Immature natural killer cell (primary cell): Measurements from ENCODE around the gene PVALEF. TPM values are rescaled to one million over a fixed set of nuclear protein-coding genes. Genes with fewer than 3 reads are reported as not detected.
A peak's percentile ranks its signal among the peaks of the same experiment; 100 is the strongest.

Source experiments
- DNase-seq, 3 donors: peaks; one replicate each; pipeline ENCODE4 v3.0.0; 2022; ENCODE audit warnings: mixed read lengths in 1 of 3
- H3K27ac Mint-ChIP-seq, 6 donors: one replicate each; pipeline ENCODE4 v1.8.0; 2020; ENCODE audit warnings: mixed read lengths in 6 of 6, mild to moderate bottlenecking in 5 of 6, inconsistent platforms in 4 of 6, moderate library complexity in 3 of 6
- H3K27me3 Mint-ChIP-seq, 3 donors: one replicate each; pipeline ENCODE4 v1.8.0; 2020 to 2021; ENCODE audit warnings: low read depth in 3 of 3, mild to moderate bottlenecking in 3 of 3, mixed read lengths in 3 of 3, moderate library complexity in 3 of 3, inconsistent platforms in 1 of 3
- H3K36me3 Mint-ChIP-seq, 3 donors: one replicate each; pipeline ENCODE4 v1.8.0; 2020; ENCODE audit warnings: mixed read lengths in 3 of 3, inconsistent platforms in 2 of 3, mild to moderate bottlenecking in 2 of 3
- H3K4me1 Mint-ChIP-seq, 2 donors: one replicate each; pipeline ENCODE4 v1.8.0; 2020; ENCODE audit warnings: inconsistent platforms in 2 of 2, mild to moderate bottlenecking in 2 of 2, mixed read lengths in 2 of 2, moderate library complexity in 1 of 2
- H3K4me3 Mint-ChIP-seq, 5 donors: one replicate each; pipeline ENCODE4 v1.8.0; 2020; ENCODE audit warnings: mild to moderate bottlenecking in 5 of 5, mixed read lengths in 5 of 5, inconsistent platforms in 3 of 5, moderate library complexity in 3 of 5
- H3K9me3 Mint-ChIP-seq, 6 donors: one replicate each; pipeline ENCODE4 v1.8.0; 2020; ENCODE audit warnings: mild to moderate bottlenecking in 6 of 6, mixed read lengths in 6 of 6, inconsistent platforms in 4 of 6, moderate library complexity in 3 of 6
- polyA plus RNA-seq, 3 donors: library from polyadenylated mRNA; unstranded; fragments of 300-500 nt; fragmentation: Illumina TruSeq; gene quantifications; one replicate each; pipeline ENCODE4 v1.2.3, GENCODE V29; 2021

Gene PVALEF
- polyA plus RNA-seq, 3 donors from 2014 or later: not detected

DNA sequence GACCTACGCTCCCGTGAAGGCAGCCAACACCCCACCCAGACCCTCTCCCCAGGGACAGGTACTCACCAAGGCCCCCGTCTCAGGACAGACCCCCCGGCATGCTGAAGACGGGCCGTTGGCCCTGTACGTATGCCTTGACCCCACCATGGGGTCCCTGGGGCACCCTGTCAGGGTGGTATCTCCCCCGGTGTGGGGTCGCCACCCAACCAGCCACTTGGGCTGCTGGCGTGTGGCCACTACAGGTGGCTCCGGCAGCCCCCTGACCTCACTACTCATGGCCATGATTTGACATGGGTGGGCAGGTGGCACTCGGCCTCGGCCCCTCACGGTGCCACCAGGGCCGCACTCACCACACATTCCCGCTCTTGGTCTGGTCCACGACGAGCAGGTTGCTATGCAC lies 40.9 kb upstream of the PVALEF start:
- no peak for DNase-seq
- no peaks in the 10 kb centered on the region for H3K9me3 Mint-ChIP-seq
- no peaks in the 10 kb centered on the region for H3K36me3 Mint-ChIP-seq
- H3K4me3 Mint-ChIP-seq: no peak overlapping the region
- H3K27ac Mint-ChIP-seq: peak overlapping the region in 1 of 6 donors; percentile 4
- H3K27me3 Mint-ChIP-seq: peaks cover 0 to 3% (median 0%) of the 10 kb centered on the region in 3 donors
- H3K4me1 Mint-ChIP-seq: peaks cover 0 to 1% of the 10 kb centered on the region in 2 donors

DNA sequence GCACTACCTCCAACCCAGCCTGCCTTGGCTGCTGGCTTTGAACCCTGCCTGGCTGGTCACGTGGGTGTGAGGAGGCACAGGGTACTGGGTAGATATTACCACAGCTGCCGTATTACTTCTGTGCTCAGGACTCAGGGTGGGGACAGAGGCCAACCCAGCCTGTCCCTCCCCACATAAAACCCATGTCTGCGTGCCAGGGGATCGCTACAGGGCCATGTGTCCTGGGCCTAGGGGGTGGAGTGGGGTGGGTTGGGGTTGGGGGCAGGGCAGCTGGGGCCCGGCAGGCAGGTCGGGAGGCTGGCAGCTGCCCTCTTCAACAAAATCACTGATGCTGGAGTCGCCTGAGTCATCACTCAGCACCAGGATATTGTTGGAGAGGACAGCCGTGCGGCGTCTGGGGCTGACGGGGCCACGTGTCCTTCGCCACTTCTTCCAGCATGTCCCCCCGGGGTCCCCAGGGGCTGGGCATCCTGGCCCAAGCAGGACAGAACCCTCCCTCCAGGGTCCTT lies 39.7 kb upstream of the PVALEF start:
- no peaks in the 10 kb centered on the region for H3K9me3 Mint-ChIP-seq
- H3K4me1 Mint-ChIP-seq: no peaks in the 10 kb centered on the region
- H3K27ac Mint-ChIP-seq: no peak overlapping the region
- H3K36me3 Mint-ChIP-seq: no peaks in the 10 kb centered on the region
- H3K4me3 Mint-ChIP-seq: no peak overlapping the region
- H3K27me3 Mint-ChIP-seq: no peaks in the 10 kb centered on the region
- DNase-seq: no peak

DNA sequence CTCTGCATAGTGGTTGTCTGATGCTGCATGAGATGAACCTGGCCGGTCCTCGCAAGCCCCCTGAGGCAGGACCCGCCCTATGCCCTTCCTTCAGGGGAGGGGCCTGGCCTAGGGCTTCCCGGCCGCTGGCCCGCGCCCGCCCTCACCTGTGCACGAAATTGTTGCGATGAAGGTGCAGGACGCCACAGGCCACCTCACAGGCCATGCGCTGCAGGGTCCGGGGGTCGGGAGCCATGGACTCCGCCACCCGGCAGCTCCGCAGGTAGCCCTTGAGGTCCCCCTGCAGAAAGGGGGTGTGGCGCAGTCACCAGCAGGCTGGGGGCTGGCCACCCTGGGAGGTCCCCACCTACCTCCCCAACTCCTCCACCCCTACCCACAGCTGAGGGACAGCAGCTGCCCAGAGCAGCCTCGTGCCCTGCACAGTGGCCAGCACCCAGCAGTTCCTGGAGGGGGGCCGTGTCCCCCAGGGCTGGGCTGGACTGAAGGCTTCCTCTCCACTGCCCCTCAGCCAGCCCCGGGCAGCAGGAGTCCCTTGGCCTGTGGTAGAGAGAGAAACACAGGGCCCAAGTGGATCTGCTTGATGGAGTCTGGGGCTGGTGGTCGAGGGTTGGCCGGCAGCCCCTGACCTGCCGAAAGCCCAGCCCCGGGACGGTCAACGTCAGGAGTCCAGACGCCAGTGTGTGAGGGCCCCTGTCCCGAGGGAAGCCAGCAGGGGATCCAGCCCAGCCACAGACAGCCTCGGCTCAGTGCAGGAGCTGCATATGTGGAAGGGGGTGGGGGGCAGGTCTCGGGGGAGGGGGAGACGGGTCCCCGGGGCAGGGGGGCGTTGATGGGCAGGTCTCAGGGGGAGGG lies 38.8 kb upstream of the PVALEF start:
- Mint-ChIP-seq H3K4me3 (no peak overlapping the region), H3K36me3 (no peaks in the 10 kb centered on the region), H3K27me3 (no peaks in the 10 kb centered on the region), H3K4me1 (no peaks in the 10 kb centered on the region), H3K9me3 (no peaks in the 10 kb centered on the region), H3K27ac (no peak overlapping the region)
- no peak for DNase-seq

DNA sequence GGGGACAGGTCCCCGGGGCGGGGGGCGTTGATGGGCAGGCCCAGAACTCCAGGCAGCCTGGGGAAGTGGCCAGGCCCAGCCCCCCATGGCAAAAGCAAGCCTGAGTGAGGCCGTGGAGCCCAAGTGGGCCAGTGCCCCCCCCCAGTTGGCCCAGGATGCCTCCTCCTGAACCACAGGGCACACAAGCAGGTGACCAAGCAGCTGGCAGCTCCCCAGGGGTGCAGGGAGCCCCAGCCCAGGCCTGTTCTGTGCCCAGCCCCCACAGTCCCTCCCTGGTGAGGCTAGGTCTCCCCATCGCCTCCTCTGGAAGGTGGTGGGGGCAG lies 38.2 kb upstream of the PVALEF start:
- Mint-ChIP-seq H3K4me3 (no peak overlapping the region), H3K9me3 (no peaks in the 10 kb centered on the region), H3K27ac (no peak overlapping the region), H3K27me3 (no peaks in the 10 kb centered on the region), H3K36me3 (no peaks in the 10 kb centered on the region), H3K4me1 (no peaks in the 10 kb centered on the region)
- no peak for DNase-seq

DNA sequence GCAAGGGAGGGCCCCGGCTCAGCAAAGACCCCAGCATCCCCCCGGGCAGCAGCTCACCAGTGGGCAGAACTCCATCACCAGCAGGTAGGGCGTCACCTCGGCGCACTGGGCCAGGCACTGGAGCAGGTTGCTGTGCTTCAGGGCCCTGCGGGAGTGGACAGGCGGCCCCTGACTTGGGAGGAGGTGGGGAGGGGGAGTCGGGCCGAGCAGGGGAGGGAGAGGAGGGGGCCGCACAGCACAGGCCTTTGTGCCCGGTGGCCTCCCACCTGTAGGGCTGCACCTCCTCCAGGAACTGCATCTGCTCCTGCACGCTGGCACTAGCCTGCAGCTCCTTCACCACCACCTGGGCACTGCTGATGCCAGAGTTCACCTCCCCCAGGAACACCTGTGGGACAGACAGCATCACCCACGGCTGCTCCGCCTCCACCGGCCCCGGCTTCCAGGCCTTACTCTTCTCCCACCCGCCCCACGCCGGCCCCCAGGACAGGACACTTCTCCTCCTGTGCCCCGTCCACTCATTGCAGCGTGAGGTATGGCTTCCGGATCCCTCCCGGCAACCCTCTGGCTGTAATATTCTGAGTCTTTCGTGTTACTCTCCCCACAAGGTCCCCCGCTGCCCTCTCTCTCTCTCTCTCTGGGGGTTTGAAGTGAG lies 37.7 kb upstream of the PVALEF start:
- Mint-ChIP-seq H3K27ac (no peak overlapping the region), H3K27me3 (no peaks in the 10 kb centered on the region), H3K4me1 (no peaks in the 10 kb centered on the region), H3K36me3 (no peaks in the 10 kb centered on the region), H3K9me3 (no peaks in the 10 kb centered on the region), H3K4me3 (no peak overlapping the region)
- DNase-seq: no peak

DNA sequence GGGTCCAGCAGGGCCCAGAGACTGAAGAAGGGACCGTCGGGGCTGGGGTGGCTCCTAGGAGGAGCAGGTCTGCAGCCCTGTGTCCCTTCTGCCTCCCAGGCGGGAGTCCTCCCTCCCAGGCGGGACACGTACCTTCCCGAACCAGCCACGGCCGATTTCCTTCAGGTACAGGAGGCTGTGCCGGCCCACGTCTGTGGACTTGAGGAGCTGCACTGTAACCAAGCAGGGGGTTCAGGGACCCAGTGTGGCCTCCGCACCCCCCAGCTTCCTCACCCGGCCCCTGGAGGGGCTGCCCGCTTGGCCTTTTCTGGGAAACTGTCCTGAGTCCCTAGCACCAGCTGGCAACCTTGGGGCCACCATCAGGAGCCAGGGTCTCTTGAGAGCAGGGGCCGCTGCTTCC lies 37.0 kb upstream of the PVALEF start:
- no peak for DNase-seq
- H3K4me1 Mint-ChIP-seq: no peaks in the 10 kb centered on the region
- no peak overlapping the region for H3K27ac Mint-ChIP-seq
- no peak overlapping the region for H3K4me3 Mint-ChIP-seq
- H3K9me3 Mint-ChIP-seq: no peaks in the 10 kb centered on the region
- H3K36me3 Mint-ChIP-seq: no peaks in the 10 kb centered on the region
- no peaks in the 10 kb centered on the region for H3K27me3 Mint-ChIP-seq

DNA sequence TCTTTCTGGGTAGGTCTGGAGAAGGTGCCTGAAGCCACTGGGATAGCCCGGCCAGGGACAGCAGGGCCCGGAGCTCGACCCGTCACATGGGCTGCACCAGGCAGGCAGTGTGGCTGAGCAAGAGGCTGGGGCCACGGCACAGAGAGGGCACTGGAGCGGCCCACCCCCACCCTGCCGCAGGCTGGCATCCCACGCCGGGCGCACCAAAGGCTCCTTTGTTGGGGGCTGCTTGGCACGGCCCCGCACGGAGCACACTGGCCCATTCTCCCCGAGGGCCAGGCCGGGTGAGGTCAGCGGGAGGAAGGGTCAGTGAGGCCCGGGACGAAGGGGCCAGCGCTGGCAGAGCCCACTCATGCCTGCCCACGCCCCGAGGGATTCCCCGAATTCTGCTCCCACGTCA lies 36.5 kb upstream of the PVALEF start:
- no peaks in the 10 kb centered on the region for H3K9me3 Mint-ChIP-seq
- no peaks in the 10 kb centered on the region for H3K27me3 Mint-ChIP-seq
- no peaks in the 10 kb centered on the region for H3K36me3 Mint-ChIP-seq

DNA sequence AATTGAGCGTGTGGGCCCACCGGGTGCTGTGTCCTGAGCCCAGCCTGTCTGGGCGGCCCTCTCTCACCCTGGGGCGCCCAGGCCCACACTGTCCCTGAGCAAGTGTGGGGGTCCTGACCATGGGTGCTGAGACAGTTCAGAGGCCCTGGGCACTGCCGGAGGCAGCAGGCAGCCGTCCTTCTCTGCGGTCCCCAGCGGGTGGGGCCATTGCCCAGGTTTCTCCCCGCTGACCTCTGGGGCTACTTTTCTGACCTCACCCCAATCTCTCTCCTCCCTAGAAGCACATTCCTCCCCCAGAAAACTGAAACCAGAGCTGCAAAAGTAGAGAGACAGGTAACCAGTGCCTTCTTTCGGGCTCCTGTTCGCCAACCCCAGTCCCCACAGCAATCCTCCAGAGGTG lies 36.0 kb upstream of the PVALEF start:
- no peaks in the 10 kb centered on the region for H3K36me3 Mint-ChIP-seq
- H3K4me3 Mint-ChIP-seq: no peak overlapping the region
- no peak for DNase-seq
- H3K27ac Mint-ChIP-seq: peak overlapping the region in 1 of 6 donors; percentile 40
- H3K27me3 Mint-ChIP-seq: no peaks in the 10 kb centered on the region
- no peaks in the 10 kb centered on the region for H3K4me1 Mint-ChIP-seq
- H3K9me3 Mint-ChIP-seq: no peaks in the 10 kb centered on the region

More for the DNA sequence above, 36.5 kb upstream of the PVALEF start:
- Mint-ChIP-seq H3K27ac (no peak overlapping the region), H3K4me3 (no peak overlapping the region), H3K4me1 (no peaks in the 10 kb centered on the region)
- no peak for DNase-seq

DNA sequence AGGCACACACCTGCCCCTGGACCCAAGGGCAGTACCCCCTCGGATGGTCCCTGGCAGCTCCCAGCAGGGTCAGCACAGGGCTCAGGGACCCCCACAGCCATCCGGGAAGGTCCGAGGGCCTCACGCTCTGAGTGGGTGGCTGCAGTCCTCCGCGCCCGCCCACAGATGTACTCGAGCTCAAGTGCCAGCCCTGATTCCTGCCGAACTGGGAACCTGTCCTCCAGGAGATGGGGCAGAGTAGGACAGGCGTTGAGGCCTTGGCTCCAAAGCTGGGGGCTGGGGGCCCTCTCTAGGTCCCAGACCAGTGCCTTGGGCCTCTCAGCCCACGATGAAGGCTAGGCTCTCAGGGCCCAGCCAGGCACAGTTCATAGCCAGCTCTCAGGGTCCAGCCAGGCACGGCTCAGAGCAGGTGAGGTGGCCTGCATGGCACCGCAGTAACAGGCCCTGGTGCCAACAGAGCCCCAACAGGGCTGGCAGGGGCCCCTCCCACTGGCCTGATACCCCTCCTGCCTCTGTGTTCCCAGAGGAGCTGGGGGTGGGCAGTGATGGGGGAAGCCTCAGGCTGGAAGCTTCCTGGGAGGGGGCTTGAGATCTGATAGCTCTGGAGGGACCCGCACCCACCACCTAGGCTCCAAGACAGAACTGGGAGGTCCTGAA lies 35.5 kb upstream of the PVALEF start:
- no peaks in the 10 kb centered on the region for H3K9me3 Mint-ChIP-seq
- H3K27me3 Mint-ChIP-seq: no peaks in the 10 kb centered on the region
- H3K4me1 Mint-ChIP-seq: no peaks in the 10 kb centered on the region
- no peak for DNase-seq
- no peaks in the 10 kb centered on the region for H3K36me3 Mint-ChIP-seq
- no peak overlapping the region for H3K4me3 Mint-ChIP-seq
- H3K27ac Mint-ChIP-seq: no peak overlapping the region

DNA sequence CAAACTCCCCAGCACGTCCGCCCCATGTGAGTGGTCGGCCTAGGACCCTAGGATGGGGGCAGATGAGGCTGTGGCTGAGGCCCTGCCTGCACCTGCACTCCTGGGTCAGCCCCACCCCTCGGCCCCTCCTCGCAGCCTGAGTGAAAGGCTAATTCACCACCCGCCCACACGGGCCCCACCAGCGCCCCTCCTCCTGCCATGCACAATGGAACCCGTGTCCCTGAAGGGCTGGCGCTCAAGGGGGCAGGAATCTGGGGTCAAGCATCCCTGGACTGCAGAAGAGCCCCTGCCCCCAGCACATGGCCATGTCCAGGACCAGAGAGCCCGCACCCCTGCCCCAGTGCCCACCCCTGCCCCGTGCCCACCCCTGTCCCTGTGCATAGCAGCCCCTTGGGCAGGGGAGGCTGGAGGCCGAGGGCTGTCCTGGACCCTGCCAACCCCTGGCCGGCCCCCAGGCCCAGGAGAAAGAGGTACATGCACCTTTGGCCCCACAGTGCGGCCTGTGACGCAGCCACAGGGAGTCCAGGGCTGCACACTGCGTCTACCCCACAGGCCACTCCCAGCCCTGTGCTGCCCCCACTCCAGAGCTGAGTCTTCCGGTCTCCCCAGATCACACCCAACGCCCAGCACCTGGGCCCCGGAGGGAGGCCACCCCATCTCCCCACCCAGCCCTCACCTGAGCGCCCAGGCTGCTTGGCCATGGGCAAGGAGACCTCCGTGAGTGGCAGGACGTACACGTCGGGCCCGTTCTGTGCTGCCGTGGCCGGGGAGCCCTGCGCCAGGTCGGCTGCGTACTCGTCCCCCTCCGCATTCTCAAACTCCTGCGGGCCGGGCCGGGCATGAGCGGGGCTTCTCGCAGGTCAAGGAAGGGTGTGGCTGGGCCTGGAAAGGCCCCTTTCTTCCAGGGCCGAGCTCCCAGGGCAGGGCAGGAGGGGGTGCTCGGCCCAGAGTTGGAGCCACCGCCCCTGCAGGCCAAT lies 34.6 kb upstream of the PVALEF start:
- no peak overlapping the region for H3K27ac Mint-ChIP-seq
- H3K4me3 Mint-ChIP-seq: no peak overlapping the region
- H3K9me3 Mint-ChIP-seq: no peaks in the 10 kb centered on the region
- H3K27me3 Mint-ChIP-seq: no peaks in the 10 kb centered on the region
- H3K4me1 Mint-ChIP-seq: no peaks in the 10 kb centered on the region
- no peaks in the 10 kb centered on the region for H3K36me3 Mint-ChIP-seq
- no peak for DNase-seq

DNA sequence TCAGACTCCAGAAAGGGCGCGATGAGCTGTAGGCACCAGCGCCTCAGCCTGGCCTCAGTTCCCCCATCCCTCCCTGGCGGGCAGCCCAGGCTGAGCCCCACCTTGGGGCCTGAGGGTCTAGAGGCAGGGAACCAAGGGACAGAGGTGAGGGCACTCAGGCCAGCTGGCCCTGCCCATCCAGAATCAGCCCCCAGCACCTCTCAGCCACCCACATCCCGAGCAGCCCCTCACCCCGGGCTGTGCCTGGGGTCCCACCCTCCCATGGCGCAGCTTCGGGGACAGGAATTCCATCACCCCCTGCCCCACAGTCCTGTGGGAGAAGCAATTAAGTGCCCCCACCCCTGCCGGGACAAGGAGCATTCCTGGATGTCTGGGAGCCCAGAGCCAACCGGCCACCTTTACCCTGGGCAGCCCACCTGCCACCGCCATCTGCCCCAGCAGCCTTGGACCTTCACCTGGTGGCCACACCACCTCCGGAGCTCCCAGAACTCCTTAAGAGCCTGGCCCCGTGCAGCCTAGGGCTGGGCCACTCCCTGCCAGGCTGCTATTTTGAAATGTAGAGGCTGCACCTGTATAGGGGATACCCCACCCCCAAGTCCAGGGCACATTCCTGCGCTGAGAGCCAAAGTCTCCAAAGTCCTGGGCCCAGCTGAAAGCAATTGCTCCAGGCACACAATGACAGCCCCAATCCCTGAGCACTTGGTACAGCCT lies 33.7 kb upstream of the PVALEF start:
- Mint-ChIP-seq H3K4me3 (no peak overlapping the region), H3K4me1 (no peaks in the 10 kb centered on the region), H3K27me3 (no peaks in the 10 kb centered on the region), H3K36me3 (no peaks in the 10 kb centered on the region), H3K9me3 (no peaks in the 10 kb centered on the region), H3K27ac (no peak overlapping the region)
- no peak for DNase-seq

DNA sequence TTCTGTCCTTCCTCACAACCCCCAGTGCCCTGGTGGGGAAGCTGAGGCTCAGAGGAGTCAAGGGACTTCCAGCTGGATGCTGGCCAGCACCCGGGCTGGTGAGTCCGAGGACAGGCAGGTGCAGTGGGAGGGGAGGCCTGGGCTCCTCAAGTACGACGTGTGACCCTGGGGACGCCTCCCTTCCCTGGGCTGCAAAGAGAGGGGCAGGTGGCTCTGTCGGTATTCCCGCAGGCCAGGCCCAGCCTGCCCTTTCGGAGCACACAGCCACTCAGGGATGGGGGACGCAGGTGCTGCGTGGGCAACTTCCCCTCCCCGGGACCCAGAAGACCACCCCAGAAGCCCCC lies 33.1 kb upstream of the PVALEF start:
- no peaks in the 10 kb centered on the region for H3K9me3 Mint-ChIP-seq

More for the DNA sequence above, 33.1 kb upstream of the PVALEF start:
- no peaks in the 10 kb centered on the region for H3K4me1 Mint-ChIP-seq
- DNase-seq: no peak
- H3K36me3 Mint-ChIP-seq: no peaks in the 10 kb centered on the region
- no peaks in the 10 kb centered on the region for H3K27me3 Mint-ChIP-seq
- no peak overlapping the region for H3K27ac Mint-ChIP-seq
- no peak overlapping the region for H3K4me3 Mint-ChIP-seq
